HUDEP-2 (cell line): ENCODE measurements around the gene ABHD13.
"Not testable (repeated sequence)": the region's sequence is repeated elsewhere in the genome, so short reads cannot be mapped to it uniquely, and the experiment has no call there.

Experiments
- DNase-seq, 76 experiments: peaks; one replicate each; lab custom pipeline; 2025; ENCODE audit not compliant: unreplicated experiment in 76 of 76; lab: John Stamatoyannopoulos, UW

The ABHD13 gene

GRCh38 chr13:108220041-108220440 is 1.8 kb downstream of the ABHD13 start:
- peak in 2 of 76 experiments; percentile 3 to 18 for DNase-seq

GRCh38 chr13:108223687-108224503 is 5.7 kb downstream of the ABHD13 start:
- no peak for DNase-seq

GRCh38 chr13:108225440-108225839 is 7.2 kb downstream of the ABHD13 start:
- no peak for DNase-seq

DNA sequence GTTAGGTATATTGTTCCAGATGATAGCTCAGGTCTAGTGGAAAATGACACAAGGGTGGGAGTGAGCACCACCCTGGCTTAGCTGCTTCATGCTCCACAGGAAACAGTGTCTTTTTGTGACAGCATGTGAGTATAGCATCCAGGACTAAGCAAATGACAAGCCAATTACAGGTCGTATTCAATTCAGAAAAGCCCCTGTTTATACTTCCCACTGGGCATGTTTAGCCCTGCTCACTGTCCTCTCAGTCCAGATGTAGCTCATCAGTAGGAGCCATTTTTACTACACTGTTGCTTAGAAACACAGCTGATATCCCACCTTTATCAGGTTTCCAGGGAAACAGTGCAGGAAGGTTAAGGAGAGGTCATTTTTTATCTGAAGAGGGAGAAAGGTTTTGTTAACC is 8.0 kb downstream of the ABHD13 start:
- DNase-seq: peak in 1 of 76 experiments; percentile 2

- peak in 25 of 76 experiments; percentile 2 to 43 (median 22) for DNase-seq
Observed at GRCh38 chr13:108227651-108228272, 9.6 kb downstream of the ABHD13 start.

GRCh38 chr13:108230377-108230776 is 12.2 kb downstream of the ABHD13 start:
- no peak for DNase-seq

DNA sequence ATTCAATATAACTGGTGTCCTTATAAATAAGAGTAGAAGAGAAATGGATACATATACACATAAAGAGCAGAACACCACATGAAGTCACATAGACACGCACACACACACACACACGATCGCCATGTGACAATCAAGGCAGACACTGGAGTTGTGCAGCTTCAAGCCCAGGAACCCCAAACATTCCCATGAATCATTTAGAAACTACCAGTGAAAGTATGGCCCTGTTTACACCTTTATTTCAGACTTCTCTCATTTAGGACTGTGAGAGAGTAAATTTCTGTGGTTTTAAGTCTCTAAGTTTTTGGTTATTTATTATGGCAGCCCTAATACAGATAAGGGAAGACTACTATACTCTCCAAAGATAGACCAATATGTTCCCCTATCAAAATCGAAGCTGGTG is 31.0 kb downstream of the ABHD13 start:
- DNase-seq: no peak

DNA sequence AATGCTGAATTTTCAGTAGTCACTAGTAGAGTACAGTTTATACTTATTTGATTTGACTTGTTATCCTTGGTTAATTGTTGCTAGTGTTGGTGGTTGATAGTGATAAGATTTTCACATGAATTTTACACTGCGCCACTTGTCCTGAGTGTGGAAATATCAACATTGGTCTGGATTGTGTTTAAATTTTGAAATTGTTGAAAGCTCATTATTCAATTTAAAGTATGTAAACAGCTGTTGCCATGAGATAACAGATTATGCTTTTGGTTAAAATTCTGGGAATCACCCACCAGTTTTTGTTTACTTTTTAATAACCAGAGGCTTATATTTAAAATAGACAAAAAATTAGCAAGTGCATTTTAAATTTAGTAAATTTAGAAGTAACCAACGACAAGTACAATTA is 39.1 kb downstream of the ABHD13 start:
- DNase-seq: no peak

GRCh38 chr13:108263621-108264355 is 45.6 kb downstream of the ABHD13 start:
- DNase-seq: no peak

DNA sequence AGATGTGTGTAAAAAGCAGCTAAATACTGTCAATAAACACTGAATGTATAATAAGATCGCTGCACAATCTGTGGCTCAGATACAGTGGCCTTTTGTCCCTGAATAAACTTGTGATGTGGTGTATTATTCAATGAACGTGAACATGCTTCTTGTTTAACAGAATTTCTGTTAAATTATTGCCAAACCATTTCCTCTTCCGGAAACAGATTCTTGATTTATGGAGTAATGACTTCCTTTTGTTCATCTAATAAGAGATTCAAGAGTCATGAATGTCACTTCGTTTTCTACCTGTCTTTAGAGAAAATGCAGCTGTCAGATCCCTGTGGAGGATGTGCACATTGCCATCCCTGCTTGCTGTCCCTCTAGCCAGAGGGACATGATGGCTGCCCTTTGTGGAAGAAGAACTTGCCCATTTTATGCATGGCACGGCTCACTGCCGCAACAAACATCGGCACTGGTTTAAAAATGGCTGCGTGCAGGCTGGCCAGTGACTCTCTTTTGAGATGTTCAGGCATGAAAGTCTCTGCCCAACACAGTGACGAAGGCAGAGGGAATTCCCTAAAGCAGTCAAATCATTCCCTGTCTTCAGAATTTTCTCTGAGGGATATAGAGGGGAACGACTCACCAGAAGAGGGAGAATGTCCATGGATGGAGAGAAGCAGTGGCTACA is 48.3 kb downstream of the ABHD13 start:
- DNase-seq: no peak

DNA sequence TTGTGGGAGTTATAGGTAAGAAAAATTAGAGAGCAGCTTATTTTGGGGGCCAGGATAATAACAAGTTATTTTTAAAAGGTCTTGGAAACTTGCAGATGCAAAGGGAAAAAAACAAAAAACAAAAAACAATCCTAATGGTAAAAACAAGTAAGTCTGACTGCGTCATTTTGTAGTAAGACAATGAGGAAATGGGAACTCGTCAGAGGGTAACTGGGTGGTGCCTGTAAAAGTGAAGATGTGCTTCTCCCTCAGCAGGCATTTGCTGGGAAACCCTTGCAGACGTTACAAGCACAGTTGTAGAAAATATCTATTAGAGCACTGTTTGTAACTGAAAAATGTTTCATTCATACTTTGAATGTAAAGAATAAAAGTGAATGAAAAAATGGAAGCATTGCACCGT is 49.2 kb downstream of the ABHD13 start:
- no peak for DNase-seq

GRCh38 chr13:108267855-108268254 is 49.7 kb downstream of the ABHD13 start:
- DNase-seq: not testable (repeated sequence)

DNA sequence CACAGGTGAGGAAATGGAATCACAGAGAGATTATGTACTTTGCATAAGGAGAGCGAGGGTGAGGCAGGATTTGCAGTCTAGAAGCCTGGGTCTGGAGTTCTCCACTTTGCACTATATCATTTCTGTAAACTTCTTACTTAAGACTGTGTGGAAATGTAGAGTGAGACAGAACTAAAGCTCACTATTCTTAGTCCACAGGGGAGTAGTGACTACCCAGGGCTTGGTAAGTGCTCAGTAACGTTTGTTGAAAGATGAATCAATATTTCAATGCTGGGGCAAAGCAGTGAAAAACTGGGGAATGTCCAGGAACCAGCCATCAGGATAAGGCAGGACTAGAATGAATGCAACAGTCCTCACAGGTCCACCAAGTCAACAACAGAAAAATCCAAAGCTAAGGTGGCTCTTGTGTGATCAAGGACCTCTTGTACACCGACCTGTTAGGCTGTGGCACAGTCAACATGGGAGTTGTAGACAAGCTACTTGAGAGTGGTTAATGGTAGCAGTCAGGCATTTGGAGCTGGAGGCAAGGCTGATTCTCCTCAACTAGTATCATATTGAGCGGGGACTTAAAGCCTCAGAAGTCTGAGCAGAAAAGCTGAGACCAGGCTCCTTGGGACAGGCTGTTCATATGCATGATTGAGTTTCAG is 50.4 kb downstream of the ABHD13 start:
- no peak for DNase-seq

- DNase-seq: peak in 6 of 76 experiments; percentile 1 to 14 (median 2)
Observed at GRCh38 chr13:108269601-108270328, 51.6 kb downstream of the ABHD13 start, which contains the start of gene TNFSF13B. Gene TNFSF13B (plus strand): TSS chr13:108269718. CDS start chr13:108269896, 178 bp downstream.

DNA sequence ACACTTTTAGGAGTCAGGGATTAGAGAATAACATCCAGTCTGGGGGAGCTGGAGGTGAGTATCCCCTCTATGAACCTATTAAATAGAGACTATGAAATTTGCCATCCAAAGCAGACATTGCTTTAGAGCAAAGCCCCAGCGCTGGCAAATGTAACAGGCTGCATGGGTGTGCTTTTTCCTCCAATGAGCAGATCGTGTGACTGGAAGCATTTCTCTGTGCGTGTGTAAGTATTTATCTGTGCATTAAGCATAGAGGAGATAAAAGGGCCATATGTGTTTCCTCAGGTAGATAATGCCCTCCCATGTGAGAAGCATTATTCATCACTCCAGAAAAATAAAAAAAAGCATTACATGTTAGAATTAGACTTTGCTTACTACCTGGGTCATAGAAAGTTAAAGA is 52.2 kb downstream of the ABHD13 start:
- no peak for DNase-seq

- DNase-seq: no peak
Observed at GRCh38 chr13:108272333-108272732, 54.1 kb downstream of the ABHD13 start.

DNA sequence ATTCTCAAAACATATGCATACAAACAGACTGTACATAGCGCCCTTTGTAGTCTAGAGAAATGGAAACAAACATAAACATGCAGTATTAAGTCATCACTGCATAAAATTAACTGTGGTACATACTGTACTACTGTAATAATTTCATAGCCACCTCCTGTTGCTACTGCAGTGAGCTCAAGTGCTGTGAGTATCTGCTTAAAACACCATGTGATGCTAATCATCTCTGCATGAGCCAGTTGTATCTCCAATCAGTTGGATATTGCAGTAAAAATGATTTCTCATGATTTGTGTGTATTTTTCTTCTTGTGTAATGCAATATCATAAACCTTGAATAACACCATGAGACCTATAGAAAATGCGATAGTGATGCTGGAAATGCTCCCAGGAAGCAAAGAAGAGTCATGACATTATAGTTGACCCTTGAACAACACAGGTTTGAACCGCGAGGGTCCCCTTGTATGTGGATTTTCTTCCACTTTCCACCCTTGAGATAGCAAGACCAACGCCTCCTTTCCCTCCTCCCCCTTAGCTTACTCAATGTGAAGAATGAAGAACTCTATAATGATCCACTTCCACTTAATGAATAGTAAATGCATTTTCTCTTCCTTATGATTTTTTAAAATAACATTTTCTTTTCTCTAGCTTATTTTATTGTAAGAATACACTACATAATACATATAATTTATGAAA is 55.4 kb downstream of the ABHD13 start:
- DNase-seq: no peak

DNA sequence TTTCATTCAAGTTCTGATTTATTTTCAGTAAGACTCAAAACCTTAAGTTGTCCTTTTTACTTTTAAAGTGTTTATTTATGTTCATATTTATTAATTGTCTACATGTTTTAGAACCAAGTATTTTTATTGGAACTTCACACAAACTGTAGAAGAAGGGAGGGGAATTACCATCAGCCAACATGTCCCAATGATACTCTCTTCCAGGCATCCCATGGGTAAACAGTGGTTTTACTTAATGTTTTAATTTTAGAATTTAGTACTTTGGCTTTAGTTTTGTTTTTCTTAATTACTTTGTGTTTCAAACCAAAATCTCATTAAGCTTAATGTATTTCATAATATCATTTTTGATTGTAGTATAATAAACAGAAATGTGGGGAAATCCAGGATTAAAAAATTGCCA is 56.5 kb downstream of the ABHD13 start:
- DNase-seq: no peak

GRCh38 chr13:108276060-108276459 is 57.9 kb downstream of the ABHD13 start:
- DNase-seq: no peak
